ACC112 (cell line): ENCODE results near the gene XAB2.

ENCODE experiments used
- H2AFZ ChIP-seq: fragments of 200-600 bp; sonication (generic); one replicate; pipeline ENCODE4 v1.6.0; 2017; ENCODE audit warnings: antibody characterized with exemption, low read length; ENCODE audit not compliant: unreplicated experiment
- H3K27ac ChIP-seq: fragments of 200-600 bp; sonication (generic); 2 replicates; pipeline ENCODE4 v1.5.1; 2014; ENCODE audit warnings: low read depth, mild to moderate bottlenecking, antibody characterized with exemption, low read length, moderate library complexity
- H3K27me3 ChIP-seq: fragments of 200-600 bp; sonication (generic); 2 replicates; pipeline ENCODE4 v1.6.1; 2014; ENCODE audit warnings: mild to moderate bottlenecking, antibody characterized with exemption, low read length, moderate library complexity, mixed read lengths; ENCODE audit not compliant: insufficient read depth
- H3K36me3 ChIP-seq: fragments of 200-600 bp; sonication (generic); 2 replicates; pipeline ENCODE4 v1.6.1; 2016; ENCODE audit warnings: mild to moderate bottlenecking, antibody characterized with exemption, low read length, moderate library complexity, mixed read lengths; ENCODE audit not compliant: insufficient read depth
- H3K4me1 ChIP-seq: fragments of 200-600 bp; sonication (generic); one replicate; pipeline ENCODE4 v1.6.1; 2016; ENCODE audit warnings: low read length, mixed read lengths; ENCODE audit not compliant: insufficient read depth, unreplicated experiment, control insufficient read depth
- H3K4me3 ChIP-seq: fragments of 200-600 bp; sonication (generic); 2 replicates; pipeline ENCODE4 v1.5.1; 2014; ENCODE audit warnings: mild to moderate bottlenecking, low read depth, low read length
- H3K79me2 ChIP-seq: fragments of 200-600 bp; sonication (generic); one replicate; pipeline ENCODE4 v1.6.0; 2016; ENCODE audit warnings: low read length; ENCODE audit not compliant: control insufficient read depth, unreplicated experiment, insufficient read depth

XAB2 gene

GRCh38 chr19:7665076-7665475, 35.7 kb upstream of the XAB2 start:
- no peak overlapping the region for H3K4me3 ChIP-seq
- no peak overlapping the region for H2AFZ ChIP-seq
- no peaks in the 10 kb centered on the region for H3K36me3 ChIP-seq
- no peaks in the 10 kb centered on the region for H3K79me2 ChIP-seq
- H3K27ac ChIP-seq, result no peak overlapping the region
- H3K4me1 ChIP-seq, result no peaks in the 10 kb centered on the region
- H3K27me3 ChIP-seq, result peaks cover 23% of the 10 kb centered on the region

GRCh38 chr19:7663706-7664105, 34.4 kb upstream of the XAB2 start:
- Histone ChIP-seq H3K27me3 (peaks cover 12% of the 10 kb centered on the region), H3K27ac (no peak overlapping the region), H3K4me3 (no peak overlapping the region), H3K79me2 (no peaks in the 10 kb centered on the region), H2AFZ (no peak overlapping the region), H3K4me1 (no peaks in the 10 kb centered on the region), H3K36me3 (no peaks in the 10 kb centered on the region)

GRCh38 chr19:7662657-7663056, 33.3 kb upstream of the XAB2 start:
- no peaks in the 10 kb centered on the region for H3K36me3 ChIP-seq
- no peak overlapping the region for H3K27ac ChIP-seq
- H3K27me3 ChIP-seq, result peaks cover 11% of the 10 kb centered on the region; the same call in 1 of the 2 replicates
- no peak overlapping the region for H3K4me3 ChIP-seq
- no peaks in the 10 kb centered on the region for H3K79me2 ChIP-seq
- no peaks in the 10 kb centered on the region for H3K4me1 ChIP-seq
- no peak overlapping the region for H2AFZ ChIP-seq

- H3K4me1 ChIP-seq, result no peaks in the 10 kb centered on the region
- no peaks in the 10 kb centered on the region for H3K36me3 ChIP-seq
- H2AFZ ChIP-seq, result no peak overlapping the region
- no peaks in the 10 kb centered on the region for H3K79me2 ChIP-seq
- H3K27me3 ChIP-seq, result peaks cover 11% of the 10 kb centered on the region; the same call in 1 of the 2 replicates
- no peak overlapping the region for H3K4me3 ChIP-seq
- no peak overlapping the region for H3K27ac ChIP-seq
These were observed 32.6 kb upstream of the XAB2 start for GRCh38 chr19:7661744-7662538.

GRCh38 chr19:7658219-7658686, 28.9 kb upstream of the XAB2 start:
- Histone ChIP-seq H3K27ac (no peak overlapping the region), H3K4me3 (no peak overlapping the region), H3K27me3 (peaks cover 11% of the 10 kb centered on the region; the same call in 1 of the 2 replicates), H3K79me2 (no peaks in the 10 kb centered on the region), H2AFZ (no peak overlapping the region), H3K36me3 (no peaks in the 10 kb centered on the region), H3K4me1 (no peaks in the 10 kb centered on the region)

- no peak overlapping the region for H3K27ac ChIP-seq
- no peaks in the 10 kb centered on the region for H3K4me1 ChIP-seq
- H2AFZ ChIP-seq, result no peak overlapping the region
These were observed 27.9 kb upstream of the XAB2 start for GRCh38 chr19:7657131-7657751.

GRCh38 chr19:7655581-7655980, 26.2 kb upstream of the XAB2 start:
- Histone ChIP-seq H2AFZ (no peak overlapping the region), H3K36me3 (no peaks in the 10 kb centered on the region), H3K27me3 (no peaks in the 10 kb centered on the region), H3K4me1 (no peaks in the 10 kb centered on the region), H3K27ac (no peak overlapping the region), H3K4me3 (no peak overlapping the region), H3K79me2 (no peaks in the 10 kb centered on the region)

More at GRCh38 chr19:7657131-7657751, 27.9 kb upstream of the XAB2 start:
- Histone ChIP-seq H3K27me3 (peaks cover 11% of the 10 kb centered on the region; the same call in 1 of the 2 replicates), H3K36me3 (no peaks in the 10 kb centered on the region), H3K4me3 (no peak overlapping the region), H3K79me2 (no peaks in the 10 kb centered on the region)

GRCh38 chr19:7654401-7654800, 25.1 kb upstream of the XAB2 start:
- Histone ChIP-seq H3K79me2 (no peaks in the 10 kb centered on the region), H3K27me3 (no peaks in the 10 kb centered on the region), H3K4me3 (no peak overlapping the region), H3K36me3 (no peaks in the 10 kb centered on the region), H3K4me1 (no peaks in the 10 kb centered on the region), H3K27ac (no peak overlapping the region), H2AFZ (no peak overlapping the region)

- H3K4me1 ChIP-seq, result no peaks in the 10 kb centered on the region
- no peaks in the 10 kb centered on the region for H3K27me3 ChIP-seq
- H3K79me2 ChIP-seq, result no peaks in the 10 kb centered on the region
- H3K4me3 ChIP-seq, result peak overlapping the region; percentile 60
- H3K36me3 ChIP-seq, result no peaks in the 10 kb centered on the region
- H2AFZ ChIP-seq, result no peak overlapping the region
- H3K27ac ChIP-seq, result no peak overlapping the region
These were observed 22.8 kb upstream of the XAB2 start for GRCh38 chr19:7652061-7652641.

GRCh38 chr19:7650148-7650547, 20.8 kb upstream of the XAB2 start:
- no peak overlapping the region for H3K27ac ChIP-seq

More at GRCh38 chr19:7650148-7650547, 20.8 kb upstream of the XAB2 start:
- H3K27me3 ChIP-seq, result no peaks in the 10 kb centered on the region
- no peaks in the 10 kb centered on the region for H3K79me2 ChIP-seq
- no peak overlapping the region for H2AFZ ChIP-seq
- no peak overlapping the region for H3K4me3 ChIP-seq
- H3K4me1 ChIP-seq, result no peaks in the 10 kb centered on the region
- H3K36me3 ChIP-seq, result no peaks in the 10 kb centered on the region
